ENCODE results near the gene PPM1D. TPM values are rescaled to one million over a fixed set of nuclear protein-coding genes. Genes with fewer than 3 reads are reported as not detected.

PPM1D gene
- total RNA-seq: 5.7 and 6.9 TPM in 2 replicates

DNA sequence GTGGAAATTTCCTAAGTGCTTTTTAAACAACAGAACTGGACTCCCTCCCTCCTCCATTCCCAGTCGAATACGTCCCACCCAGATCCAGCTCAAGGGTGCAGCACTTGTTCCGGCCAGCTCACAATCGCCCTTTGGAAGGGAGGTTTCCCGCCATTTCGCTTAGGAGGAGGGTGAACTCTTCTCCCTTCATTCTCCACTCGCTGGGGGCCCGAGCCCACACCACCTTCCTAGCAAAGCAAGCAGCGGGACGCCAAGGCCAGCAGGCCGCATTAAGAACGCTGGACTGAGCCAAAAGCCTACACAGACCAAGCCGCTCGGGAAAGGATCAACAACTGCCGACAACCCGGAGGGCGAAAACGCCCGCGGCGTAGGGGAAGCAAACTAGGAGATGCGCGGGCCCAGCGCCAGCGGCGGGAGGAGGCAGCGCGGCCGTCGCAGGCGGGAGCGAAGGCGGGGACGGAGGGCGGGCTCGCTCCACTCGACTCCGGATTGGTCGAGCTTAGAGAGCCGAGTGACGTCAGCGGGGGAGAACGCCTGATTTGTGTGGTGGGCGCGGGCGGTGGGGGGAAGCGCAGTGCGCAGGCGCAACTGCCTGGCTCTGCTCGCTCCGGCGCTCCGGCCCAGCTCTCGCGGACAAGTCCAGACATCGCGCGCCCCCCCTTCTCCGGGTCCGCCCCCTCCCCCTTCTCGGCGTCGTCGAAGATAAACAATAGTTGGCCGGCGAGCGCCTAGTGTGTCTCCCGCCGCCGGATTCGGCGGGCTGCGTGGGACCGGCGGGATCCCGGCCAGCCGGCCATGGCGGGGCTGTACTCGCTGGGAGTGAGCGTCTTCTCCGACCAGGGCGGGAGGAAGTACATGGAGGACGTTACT lies at the start of gene PPM1D:
Gene PPM1D, plus strand, starts transcription at position 574 of the 870 bp plus-strand sequence. Its CDS starts 222 bp downstream, at position 796.

DNA sequence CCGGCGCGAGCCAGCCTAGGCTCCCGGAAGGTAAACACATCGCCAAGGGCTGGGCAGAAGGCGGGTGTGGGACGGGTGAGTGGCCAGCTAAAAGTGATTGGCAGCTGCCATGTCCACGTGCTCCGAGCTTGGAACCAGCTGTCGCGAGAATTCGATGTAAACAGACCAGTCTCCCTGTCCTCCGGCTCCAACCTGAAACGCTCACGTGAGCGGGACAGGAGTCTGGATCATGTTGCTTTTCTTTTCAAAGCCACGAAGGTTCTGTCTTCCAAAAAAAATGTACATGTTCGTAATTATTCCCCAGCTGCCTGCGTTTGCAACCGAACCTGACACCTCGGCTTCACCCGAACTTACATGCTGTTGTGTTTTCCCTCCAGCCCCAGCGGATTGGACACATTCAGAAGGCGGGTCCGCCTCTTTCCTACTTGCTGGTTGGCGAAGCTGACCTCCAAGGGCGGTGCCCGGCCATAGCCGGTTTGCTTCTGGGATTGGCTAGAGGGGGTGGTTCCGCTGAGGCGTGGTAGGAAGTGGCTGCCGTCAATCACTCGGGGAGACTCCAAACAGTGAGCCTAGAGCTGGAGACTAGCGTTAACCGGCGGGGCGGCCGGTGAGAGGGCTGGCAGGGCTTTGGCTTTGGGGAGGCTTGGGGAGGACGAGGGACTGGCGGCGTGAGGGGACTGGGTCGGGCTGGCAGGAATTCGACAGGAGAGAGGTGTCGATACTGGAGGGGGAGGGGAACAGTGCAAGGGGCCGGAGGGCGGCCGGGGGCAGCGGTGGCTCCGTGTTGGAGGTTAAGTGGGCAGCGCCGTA lies 77.5 kb downstream of the PPM1D start, which contains the start of gene BCAS3:
Gene BCAS3, plus strand, starts transcription at position 544 of the 810 bp plus-strand sequence.

Other genes starting within 250 kb of the PPM1D start
- 28.9 and 40.3 TPM in 2 replicates for gene USP32, start 208.1 kb upstream of the PPM1D start, total RNA-seq
- gene CHCT1, start 177.7 kb upstream of the PPM1D start, total RNA-seq: not detected in 2 replicates
- 23.1 and 23.2 TPM in 2 replicates for gene APPBP2, start 74.0 kb upstream of the PPM1D start, total RNA-seq
- 10.1 and 14.1 TPM in 2 replicates for gene BCAS3, start 77.7 kb downstream of the PPM1D start, total RNA-seq